HG02623 (cell line): ENCODE measurements around the gene DHRSX.
"Not testable (repeated sequence)": the region's sequence is repeated elsewhere in the genome, so short reads cannot be mapped to it uniquely, and the experiment has no call there.

Experiments
- ATAC-seq: cut with Tn5 transposase; IDR thresholded peaks from one replicate; pipeline ENCODE4 v1.9.1; 2021; ENCODE audit warnings: moderate library complexity; ENCODE audit not compliant: unreplicated experiment

DHRSX gene

DNA sequence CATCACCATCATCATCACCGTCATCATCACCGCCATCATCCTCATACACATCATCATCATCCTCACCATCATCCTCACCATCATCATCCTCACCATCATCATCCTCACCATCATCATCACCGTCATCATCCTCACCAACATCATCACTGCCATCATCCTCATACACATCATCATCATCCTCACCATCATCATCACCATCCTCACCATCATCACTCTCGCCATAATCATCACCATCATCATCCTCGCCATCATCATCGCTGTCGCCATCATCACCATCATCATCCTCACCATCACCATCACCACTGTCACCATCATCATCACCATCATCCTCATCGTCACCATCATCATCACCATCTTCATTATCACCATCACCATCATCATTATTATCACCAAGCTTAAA is 19.8 kb upstream of the DHRSX start:
- no peak for ATAC-seq

DNA sequence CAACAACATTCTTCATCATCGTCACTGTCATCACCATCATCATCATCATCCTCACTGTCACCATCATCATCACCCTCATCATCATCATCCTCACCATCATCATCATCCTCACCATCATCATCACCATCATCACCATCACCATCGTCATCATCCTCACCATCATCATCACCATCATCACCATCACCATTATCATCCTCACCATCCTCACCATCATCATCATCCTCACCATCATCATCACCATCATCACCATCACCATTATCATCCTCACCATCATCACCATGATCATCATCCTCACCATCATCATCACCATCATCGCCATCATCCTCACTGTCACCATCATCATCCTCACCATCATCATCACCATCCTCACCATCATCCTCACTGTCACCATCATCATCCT is 18.9 kb upstream of the DHRSX start:
- ATAC-seq: not testable (repeated sequence)

DNA sequence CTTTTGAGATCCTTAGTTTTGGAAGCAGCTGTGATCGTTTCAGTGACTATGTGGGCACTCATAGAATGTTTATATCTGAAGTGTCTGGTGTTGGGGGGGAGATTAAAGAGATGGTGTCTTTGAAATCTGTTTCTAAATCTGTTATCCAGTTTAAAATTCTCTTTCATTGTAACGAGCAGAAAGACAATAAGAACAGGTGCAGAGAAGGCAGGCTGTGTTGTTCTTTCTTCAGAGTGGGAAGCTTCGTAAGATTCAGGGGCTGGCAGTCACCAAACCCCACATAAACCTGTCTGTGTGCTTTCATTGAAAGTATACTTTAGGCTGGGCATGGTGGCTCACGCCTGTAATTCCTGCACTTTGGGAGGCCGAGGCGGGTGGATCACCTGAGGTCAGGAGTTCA is 16.3 kb upstream of the DHRSX start:
- no peak for ATAC-seq

DNA sequence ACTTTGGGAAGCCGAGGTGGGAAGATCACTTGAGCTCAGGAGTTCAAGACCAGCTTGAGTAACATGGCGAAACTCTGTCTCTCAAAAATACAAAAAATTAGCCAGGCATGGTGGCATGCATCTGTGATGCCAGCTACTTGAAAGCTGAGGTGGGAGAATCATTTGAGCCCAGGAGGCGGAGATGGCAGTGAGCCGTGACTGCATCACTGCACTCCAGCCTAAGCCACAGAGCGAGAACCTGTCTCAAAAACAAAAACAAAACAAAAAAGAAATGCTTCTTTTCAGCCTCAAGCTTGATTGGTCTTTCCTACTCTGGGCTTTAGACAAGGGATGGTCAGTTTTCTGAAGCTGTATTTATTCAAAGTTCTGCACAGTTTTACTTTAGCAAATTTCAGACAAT is 15.8 kb upstream of the DHRSX start:
- peak; percentile 43 for ATAC-seq

DNA sequence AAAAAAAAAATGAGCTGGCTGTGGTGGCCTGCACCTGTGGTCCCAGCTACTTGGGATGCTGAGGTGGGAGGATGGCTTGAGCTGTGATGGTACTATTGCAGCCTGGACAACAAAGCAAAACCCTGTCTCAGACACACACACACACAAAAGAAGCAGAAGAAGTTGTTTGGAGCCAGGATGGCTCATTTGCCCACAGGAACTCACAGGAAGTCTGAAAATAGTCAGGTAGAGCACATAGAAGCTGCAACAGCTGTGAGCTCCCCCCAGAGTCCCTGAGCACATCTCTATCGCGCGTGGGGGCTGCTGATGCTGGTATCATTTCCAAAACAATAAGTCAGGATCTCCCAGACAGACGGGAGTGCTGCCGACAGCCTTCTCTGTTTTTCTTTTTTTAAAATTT is 13.4 kb upstream of the DHRSX start:
- ATAC-seq: no peak

DNA sequence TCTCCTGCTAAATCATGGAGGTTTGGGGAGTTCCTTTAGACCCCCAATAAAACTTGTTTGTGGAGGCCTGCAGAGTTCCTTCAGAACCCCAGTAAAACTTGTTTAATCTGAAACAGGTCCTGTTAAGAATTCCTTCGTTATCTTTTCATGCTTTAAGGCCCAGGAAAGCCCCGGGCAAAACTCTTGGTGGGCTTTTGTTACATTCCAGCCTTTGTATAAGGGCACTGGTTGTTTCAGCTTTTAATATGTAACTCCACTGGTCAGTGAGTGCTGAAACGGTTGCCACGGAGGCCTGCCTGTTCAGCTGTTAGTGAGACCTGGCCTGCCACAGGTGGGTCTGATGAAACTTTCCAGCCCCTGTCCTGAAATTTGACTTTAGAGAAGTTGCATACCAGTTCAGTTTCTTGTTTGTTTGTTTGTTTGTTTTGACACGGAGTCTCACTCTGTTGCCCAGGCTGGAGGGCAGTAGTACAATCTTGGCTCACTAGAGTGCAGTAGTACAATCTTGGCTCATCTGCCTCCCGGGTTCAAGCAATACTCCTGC is 12.4 kb upstream of the DHRSX start:
- ATAC-seq: no peak

DNA sequence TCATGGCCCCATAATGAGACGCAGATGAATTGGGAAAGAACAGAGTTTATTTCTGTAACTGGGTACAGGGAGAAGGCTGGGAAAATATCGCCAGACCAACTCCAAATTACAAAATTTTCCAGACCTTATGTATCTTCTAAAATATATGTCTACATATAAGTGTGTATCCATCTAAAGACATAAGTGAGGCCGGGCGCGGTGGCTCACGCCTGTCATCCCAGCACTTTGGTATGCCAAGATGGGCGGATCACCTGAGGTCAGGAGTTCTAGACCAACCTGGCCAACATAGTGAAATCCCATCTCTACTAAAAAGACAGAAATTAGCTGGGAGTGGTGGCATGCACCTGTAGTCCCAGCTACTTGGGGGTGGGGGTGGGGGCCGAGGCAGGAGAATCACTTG is 11.7 kb upstream of the DHRSX start:
- ATAC-seq: no peak

DNA sequence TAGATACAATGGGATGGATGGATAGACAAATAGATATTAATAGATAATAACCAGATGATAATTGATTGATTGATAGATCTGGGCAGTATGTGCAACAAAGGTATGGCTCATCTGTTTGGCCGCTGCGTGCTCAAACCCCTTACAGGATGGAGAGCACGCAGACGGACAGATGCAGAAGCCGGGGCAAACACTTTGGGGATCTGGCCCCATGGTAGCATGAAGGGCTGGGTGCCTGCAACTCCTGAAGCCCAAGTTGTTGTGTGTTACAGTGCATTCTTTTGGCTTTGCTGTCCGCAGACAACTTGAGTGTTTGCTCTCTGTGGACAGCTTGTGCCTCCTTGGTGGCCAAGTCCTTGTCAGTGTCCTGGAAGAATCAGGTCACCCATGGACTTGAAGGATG is 10.6 kb upstream of the DHRSX start:
- no peak for ATAC-seq

DNA sequence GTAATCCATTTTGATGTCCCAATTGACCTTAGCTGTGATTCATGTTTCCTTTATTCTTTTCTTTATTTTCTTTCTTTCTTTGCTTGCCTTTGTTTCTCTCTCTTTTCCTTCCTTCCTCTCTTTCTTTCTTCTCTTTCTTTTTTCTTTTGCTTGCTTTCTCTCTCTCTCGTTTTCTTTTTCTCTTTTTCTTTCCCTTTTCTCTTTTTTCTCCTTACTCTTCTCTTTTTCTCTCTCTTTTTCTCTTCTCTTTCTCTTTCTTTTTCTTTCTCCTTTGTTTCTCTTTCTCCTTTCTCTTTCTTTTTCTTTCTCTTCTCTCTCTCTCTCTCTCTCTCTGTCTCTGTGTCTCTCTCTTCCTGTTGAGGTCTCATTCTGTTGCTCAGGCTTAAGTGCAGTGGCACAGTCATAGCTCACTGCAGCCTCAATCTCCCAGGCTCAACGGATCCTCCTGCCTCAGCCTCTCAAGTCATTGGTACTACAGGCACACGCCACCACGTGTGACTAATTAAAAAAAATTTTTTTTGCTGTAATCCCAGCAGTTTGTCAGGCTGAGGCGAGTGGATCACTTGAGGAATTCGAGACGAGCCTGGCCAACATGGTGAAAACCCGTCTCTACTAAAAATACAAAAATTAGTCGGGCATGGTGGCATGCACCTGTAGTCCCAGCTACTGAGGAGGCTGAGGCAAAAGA is 8.0 kb upstream of the DHRSX start:
- ATAC-seq: no peak

DNA sequence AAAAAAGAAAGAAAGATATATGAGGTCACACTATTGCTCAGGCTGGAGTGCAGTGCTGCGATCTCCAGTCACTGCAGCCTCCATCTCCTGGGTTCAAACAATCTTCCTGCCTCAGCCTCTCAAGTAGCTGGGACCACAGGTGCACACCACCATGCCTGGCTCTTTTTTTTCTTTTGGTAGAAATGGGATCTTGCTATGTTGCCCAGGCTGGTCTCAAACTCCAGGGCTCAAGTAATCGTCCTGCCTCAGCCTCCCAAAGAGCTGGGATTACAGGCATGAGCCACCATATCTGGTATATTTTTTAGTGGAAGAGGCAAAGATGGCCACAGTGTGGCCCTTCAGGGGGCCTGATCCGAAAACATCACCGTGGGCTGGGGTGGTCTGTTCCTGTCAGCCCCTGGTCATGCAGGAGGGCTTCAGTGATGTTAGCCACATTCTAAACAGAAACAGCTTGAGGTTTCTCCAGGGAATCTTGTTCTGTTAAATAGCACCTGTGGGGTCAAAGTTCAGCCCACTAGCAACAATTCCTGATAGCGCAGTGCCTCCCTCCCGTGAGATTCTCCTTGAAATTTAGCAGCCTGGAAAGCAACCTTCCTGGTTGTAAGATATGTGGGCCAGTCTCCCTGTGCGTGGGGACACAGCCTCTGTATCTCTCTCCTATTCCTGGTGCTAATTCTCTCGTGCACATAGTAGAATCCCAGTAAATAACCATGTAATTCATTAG is 7.3 kb upstream of the DHRSX start:
- ATAC-seq: no peak

DNA sequence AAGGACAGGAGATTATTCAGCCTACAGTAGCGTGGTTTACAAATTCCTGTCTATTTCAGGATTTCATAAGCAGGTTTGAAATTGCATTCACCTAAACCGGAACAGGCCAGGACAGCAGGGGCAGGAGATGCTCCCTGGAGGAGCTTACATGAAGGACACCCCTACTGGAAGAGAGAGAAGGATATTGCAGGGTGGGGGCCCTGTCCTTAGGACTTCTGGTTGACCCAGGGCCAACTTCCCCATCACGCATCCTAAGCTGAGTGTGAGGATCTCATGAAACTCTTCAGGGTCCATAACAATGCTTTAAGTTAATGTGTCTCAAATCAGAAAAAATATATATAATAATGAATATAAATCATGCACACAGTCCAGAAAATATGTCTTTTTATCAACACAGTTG is 6.4 kb upstream of the DHRSX start:
- no peak for ATAC-seq

DNA sequence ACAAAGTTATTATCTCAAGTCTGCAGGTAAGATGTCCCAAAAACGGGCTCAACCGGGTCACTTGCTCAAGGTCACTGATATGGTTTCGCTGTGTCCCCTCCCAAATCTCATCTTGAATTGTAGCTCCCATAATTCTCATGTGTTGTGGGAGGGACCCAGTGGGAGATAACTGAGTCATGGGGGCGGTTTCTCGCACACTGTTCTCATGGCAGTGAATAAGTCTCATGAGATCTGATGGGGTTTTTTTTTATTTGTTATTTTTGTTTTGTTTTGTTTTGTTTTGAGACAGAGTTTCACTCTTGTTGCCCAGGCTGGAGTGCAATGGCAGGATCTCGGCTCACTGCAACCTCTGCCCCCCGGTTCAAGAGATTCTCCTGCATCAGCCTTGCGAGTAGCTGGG is 4.6 kb upstream of the DHRSX start:
- not testable (repeated sequence) for ATAC-seq

DNA sequence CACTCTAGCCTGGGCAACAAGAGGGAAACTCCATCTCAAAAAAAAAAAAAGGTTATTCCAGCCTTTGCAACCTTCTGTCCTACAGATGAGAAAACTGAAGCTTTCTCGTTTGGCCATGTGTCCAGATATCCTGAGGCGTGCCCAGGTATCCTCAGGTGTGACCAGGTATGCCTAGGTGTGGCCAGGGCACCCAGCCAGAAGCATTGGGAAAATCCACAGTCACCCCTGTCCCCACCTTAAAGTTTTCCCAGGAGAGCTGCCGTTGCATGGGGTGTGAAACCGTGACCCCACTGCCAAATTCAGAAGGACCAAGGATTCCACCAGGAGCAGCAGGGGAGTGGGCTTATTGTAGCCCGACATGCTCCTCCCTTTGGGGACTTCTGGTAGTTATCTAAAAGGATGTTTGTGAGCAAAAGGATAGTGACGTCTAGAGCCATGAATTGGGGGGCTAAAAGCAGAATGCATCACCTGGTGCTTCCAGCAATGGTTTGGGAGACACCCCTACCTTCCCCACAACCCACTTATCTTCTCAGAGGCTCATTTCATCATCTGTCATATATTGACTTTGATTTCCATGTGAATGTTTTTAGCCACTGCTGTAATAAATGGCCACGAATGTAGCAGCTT is 4.0 kb upstream of the DHRSX start:
- ATAC-seq: no peak

DNA sequence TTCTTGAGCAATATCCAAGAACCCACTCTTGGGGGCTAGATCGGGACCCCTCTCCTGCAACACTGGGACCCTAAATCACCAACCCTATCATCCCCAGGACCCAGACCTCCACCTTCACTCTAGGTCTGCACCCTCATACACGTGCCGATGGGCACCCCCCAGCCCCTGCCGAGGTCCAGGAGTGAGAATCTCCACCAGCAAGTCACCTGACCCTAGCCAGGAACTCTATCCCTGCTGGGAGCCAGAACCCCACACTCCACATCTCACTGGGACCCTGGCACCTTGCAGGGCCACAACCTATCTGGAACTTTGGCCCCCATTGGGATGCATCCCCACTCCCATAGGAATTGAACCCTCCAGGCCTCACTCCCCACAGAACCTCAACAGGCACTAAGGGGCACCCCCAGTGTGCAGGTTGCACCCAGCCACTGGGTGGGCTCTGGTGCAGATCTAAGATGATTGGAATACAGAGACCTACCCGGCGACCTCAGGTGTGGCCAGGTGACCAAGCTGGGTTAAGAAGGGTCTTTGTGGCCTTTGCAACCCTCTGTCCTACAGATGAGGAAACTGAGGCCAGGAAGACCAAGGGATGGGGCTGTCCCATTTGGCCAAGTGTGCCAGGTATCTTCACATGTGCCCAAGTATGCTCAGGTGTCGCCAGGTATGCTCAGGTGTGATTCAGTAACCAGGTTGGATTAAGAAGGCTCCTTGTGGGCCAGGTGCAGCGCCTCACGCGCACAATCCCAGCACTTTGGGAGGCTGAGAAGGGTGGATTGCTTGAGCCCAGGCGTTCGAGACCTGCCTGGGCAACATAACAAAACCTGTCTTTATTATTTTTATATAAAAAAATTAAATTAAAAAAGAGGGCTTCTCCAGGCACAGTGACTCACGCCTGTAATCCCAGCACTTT is 3.1 kb upstream of the DHRSX start:
- ATAC-seq: no peak

DNA sequence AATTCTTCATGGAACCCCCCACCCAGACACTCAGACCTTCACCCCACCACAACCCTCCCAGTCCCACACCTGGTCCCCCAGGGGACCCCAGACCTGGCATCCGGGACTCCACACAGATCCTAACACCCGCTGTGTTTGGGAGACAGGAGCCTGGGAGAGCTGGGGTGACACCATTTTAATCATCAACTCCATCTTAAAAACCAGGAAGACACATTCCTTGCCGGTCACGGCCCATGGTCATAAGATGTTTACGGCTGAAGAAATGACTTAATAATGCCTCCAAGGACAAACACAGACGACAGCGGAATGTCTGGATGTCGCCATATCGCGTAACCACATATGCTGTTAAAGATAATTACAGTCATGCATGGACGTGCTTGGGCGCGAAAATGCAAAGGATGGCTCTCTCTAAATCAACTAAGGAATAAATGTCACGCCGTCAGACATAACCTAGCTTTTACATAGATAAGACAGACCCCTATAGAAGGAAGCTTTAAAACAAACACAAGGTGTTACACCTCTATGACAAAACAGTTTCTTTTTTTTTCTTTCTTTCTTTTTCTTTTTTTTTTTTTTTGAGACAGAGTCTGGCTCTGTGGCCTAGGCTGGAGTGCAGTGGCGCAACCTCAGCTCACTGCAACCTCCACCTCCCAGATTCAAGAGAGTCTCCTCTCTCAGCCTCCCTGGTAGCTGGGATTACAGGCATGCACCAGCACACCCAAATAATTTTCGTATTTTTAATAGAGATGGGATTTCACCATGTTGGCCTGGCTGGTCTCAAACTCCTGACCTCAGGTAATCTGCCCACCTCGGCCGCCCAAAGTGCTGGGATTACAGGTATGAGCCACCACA is 2.1 kb upstream of the DHRSX start:
- no peak for ATAC-seq

DNA sequence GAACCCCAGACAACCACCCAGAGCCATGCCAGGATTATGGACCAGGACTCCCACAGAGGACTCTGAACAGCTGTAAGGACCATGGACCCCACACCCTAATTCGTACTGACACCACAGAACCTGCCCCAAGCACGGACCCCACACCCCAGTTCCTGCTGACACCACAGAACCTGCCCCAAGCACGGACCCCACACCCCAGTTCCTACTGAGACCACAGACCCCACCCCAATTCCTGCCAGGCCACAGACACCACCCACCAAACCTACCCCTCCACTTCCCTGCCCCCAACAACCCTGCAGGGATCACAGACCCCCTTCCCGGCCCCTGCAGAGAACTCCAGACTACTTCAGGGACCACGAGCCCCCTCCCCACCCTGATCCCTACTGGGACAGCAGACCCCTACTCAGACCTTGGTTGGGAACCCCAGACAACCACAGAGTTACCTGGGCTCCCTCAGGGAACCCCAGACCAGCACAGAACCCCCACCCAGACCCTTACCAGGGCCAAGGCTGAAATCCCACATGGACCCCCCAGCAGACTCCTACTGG is 1.4 kb upstream of the DHRSX start:
- no peak for ATAC-seq

DNA sequence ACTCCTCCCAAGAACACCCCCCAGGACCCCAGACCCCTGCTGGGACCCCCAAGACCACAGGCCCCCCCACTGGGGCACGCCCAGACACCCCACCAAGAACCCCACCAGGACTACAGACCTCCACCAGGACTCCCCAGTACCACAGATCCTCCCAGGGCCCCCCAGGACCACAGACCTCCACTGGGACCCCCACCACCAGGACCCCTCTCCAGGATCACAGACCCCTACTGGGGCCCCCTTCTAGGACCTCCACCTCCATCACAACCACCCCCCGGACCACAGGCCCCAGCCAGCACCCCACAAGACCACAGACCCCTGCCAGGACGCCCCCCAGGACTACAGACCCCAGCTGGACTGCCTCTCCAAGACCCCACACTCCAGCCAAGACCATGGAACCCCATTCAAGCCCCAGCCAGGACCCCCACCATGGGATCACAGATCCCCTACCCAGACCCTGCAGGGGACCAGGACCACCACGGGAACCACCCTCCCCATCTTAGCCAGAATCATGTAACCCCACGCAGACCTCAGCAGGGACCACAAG is 855 bp upstream of the DHRSX start:
- ATAC-seq: no peak

DNA sequence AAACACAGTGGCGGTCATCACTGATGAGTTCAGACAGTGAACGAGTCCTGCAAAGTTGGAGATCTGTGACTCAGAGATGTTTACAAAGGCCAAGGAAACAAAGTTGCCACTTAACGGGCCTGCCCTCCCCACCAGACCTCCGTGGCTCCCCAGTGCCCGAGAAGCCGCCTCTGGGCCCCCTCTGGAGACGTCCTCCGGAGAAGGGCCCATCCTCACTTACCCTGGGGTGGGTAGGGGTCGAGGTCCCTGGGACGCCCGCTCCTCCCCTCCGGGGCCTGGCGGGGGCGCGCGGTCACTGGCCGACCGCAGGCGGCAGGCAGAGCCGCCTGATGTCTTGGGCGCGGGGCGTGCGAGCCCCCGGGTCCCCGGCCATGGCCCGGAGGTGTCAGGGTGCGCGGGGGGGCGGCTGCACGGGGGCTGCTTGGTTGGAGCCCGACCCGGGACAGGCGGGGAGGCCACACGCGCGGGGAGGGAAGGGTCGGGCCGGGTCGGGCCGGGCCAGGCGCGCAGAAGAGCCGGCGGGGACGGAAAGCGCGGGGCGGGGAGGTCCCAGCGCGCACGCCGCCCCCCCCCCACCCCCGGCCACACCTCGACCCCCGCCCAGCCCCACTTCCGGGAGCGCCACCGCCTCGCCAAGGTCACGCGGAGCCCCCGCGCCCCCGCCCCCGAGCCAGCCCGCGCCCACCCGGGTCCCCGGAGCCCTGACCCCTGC is 529 bp downstream of the DHRSX start:
- ATAC-seq: peak; percentile 56

DNA sequence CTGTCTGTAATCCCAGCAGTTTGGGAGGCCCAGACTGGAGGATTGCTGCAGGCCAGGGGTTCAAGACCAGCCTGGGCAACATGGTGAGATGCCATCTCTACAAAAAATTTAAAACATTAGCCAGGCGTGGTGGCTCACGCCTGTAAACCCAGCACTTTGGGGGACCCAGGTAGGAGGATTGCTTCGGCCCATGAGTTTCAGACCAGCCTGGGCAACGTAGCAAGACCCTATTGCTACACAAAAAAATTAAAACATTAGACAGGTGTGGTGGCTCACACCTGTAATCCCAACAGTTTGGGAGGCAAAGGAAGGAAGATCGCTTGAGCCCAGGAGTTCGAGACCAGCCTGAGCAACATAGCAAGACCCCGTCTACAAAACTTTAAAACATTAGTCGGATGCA is 1.3 kb downstream of the DHRSX start:
- no peak for ATAC-seq
